HG03025 (cell line): ENCODE results near the gene MAML3.

Source experiments
- ATAC-seq: cut with Tn5 transposase; IDR thresholded peaks from one replicate; pipeline ENCODE4 v1.9.1; 2021; ENCODE audit warnings: mild to moderate bottlenecking, moderate library complexity; ENCODE audit not compliant: unreplicated experiment, low FRiP score

The MAML3 gene

DNA sequence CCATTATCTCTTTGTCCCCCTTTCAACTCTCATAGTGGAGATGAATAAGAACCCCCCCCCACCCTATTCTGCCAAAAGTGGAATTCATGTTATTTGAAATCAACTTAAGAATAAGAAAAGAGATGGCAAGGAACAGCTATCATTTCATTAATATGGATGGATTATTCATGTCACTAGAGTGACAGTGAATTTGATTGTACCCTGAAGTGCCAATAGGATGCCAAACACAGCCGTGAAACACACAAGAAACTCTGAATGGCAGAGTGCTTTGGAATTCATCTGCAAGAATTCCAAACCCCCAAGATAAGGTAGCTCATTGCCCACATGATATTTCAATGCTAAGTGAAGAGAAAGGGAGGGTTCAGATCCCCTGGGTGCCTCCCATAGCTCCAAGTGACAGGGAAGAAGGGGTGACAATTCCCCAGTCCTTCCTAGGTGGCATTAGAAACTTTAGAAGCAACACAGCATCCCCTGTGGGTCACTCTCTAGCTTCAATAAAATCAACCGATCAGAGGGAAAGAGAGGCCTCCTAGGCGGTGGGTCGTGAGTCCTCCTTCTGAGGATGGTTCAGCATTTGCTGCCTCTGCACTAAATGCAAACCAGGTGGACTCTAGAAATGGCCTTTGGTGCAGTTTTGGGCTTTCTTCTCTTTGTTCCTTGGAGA, 404.0 kb downstream of the MAML3 start:
- ATAC-seq: no peak

GRCh38 chr4:139749338-139749737, 404.6 kb downstream of the MAML3 start:
- no peak for ATAC-seq

GRCh38 chr4:139746431-139747171, 407.4 kb downstream of the MAML3 start:
- no peak for ATAC-seq

- no peak for ATAC-seq
Measured at GRCh38 chr4:139745111-139745639, 408.8 kb downstream of the MAML3 start.

- ATAC-seq: no peak
Measured at GRCh38 chr4:139744232-139744631, 409.8 kb downstream of the MAML3 start.

DNA sequence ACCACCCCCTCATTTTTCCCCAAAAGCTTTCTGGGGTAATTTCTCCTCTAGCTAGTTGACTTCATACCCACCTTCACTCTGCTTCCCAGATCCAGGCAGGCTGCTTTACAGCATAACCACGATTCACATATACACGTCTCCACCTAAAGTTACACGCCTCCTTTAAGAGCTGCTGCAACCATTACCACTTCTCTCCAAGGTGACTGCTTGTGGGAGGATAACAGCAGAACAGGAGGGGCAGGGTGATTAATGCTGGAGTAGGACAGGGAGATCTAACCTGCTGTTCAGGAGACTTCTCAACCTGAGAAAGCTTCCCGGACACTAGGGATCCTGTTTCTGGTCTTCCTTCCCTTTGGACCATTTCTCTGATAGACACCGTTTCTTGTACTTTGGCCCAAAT, 411.0 kb downstream of the MAML3 start:
- no peak for ATAC-seq

DNA sequence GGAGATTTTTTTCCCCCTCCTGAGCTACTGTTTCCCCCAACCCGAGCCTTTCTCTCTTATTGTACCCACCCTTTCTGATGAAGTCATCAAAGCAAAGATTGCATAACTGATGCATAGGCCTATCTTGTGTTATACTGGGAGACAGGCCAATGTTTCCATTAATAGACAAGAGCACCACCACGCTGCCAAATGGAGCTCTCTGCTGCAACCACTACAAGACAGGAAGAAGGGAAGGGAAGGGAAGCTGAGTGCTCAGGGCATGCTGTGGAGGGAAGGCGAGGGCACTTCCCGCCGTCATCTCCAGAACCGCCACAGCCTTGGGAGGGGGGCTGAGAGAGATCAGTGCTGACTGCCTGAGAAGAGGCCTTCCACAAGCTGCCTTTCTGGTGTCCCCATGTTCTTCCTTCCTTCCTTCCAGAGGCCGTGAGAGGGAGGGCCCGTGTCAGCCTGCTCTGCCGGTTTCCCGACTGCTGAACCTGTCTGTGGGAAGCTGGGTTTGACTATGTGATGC, 413.4 kb downstream of the MAML3 start:
- no peak for ATAC-seq

- no peak for ATAC-seq
Measured at GRCh38 chr4:139740121-139740520, 413.9 kb downstream of the MAML3 start.

DNA sequence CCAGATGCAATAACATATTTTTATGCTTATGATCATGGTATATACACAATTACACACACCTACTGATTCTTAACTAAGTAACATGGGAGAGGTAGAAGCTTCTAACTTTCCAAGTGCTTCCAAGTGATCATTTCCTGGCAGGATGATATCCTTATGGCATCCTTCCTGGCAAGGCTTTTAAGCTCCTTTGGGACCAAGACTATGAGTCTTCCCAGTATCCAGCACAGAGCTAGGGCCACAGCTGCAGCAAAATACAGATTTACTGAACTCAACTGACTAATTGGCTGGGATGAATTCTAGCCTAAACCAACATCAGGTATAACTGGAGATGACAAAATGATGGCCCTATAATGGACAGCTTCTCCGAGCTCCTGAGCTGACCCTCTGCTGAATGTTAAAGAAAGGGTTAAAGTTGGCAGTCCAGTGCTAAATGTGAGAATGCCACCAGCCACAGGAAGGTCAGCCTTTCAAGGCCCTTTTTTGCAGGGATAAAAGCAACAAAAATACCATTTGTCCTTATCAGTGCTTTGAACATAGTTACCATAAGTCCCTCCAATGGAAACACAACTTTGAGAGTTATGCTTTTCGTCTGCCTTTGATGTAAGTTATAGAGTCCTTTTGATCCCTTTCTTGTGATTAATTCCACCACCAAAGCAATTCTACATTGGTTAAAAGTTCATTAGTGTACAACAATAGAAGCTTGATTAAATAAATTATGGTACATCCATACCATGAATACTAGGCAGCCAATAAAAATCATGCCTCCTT, 415.0 kb downstream of the MAML3 start:
- ATAC-seq: no peak

DNA sequence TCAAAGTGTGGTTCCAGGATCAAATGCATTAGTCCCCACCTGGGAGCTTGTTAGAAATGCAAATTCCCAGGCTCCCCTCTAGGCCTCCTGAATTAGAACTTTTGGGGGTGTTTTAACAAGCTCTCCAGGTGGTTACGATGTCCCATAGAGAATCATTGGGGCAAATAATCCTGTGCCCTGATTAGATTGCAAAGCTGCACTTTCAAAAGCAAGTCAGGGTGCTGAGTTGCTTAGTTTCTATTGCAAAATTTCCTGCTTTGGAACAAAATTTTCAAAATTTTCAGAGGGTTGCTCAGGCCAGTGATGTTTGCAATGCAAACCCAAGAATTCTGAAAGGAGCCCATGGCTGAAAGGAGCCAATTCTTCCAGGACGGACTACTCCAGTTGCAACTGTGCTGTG, 417.3 kb downstream of the MAML3 start:
- no peak for ATAC-seq

- ATAC-seq: no peak
Measured at GRCh38 chr4:139736274-139736660, 417.7 kb downstream of the MAML3 start.

GRCh38 chr4:139735381-139736273, 418.4 kb downstream of the MAML3 start:
- ATAC-seq: no peak

GRCh38 chr4:139734875-139735380, 419.1 kb downstream of the MAML3 start:
- ATAC-seq: no peak

- ATAC-seq: no peak
Measured at GRCh38 chr4:139734201-139734874, 419.6 kb downstream of the MAML3 start.

DNA sequence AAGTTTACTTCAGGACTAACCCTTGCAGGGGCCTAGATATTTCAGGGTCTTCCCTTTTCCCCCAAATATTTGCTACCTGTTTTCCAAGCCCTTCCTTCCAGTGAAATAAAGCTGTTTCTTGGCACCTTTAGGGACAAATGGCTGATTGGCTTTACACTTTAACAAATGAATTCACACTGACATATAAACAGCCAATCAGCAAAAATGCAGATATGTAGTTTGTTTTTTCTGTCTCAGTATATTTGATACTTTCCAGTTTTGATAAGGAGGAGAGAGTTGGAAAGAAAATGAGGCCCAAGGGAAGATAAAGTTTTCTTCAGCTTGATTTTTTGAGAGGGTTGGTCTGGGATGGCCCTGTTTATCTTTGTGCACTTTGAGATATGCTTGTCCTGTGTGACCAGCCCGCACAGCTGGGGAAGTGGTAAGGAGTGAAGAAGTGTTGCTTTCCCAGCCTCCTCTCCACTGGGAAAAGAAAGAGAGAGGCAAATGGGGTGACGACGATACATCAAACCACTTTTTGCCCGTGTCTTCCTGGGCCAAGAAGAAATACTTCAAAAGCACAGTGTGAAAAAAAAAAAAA, 420.9 kb downstream of the MAML3 start:
- ATAC-seq: no peak

DNA sequence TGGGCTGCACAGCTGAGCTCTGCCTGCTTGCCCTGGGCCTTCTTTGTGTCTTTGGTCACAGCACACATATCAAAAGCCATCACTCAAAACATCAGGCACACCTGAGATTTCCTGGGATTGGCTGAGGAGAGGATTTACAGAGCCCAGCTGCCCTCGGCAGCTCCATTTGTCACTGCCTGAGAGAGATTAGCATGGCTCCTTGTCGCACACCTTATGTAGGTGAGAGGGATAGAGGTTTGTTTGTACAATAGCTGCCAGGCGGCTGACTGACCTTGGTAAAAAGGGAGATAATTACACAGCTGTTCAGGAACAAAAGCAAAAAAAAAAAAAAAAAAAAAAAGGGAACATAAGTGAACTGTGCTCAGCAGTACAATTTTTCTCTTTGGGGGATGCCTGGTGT, 425.1 kb downstream of the MAML3 start:
- no peak for ATAC-seq

DNA sequence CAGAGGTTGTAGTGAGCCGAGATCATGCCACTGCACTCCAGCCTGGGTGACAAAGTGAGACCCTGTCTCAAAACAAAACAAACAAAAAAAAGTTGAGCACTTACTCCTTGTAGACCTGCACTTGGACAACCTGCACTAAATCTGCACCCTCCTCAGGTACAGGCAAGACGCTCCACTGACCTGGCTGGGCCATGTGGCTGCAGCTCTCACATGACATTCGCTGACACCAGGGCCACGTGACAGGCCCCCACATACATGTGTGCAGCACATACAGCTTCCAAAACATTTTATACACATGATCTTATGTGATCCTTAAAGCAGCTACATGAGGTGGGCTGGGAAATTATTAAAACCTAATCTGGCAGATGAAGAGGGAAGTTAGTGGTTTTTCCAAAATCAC, 425.8 kb downstream of the MAML3 start:
- ATAC-seq: no peak

GRCh38 chr4:139726615-139727014, 427.4 kb downstream of the MAML3 start:
- ATAC-seq: no peak

DNA sequence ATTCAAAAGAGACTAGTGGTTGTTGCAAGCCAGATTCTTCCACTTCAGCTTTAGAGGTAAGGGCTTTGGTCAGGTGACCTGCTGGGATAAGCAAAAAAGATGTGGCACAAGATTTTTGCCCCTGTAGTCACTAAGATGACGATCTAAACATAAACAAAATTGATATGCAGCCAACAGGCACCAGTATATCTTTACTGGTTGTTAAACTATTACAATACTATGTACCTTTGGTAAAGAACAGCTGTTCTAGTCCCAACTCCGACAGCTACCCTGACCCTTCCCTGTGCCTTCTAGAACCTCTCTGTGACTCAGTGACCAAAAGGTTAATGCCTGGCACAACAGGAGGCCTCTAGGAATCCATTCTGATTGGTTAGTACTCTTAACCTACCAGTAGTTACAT, 428.7 kb downstream of the MAML3 start:
- ATAC-seq: no peak
